Measurements from ENCODE around the gene SLC26A9.
"Not testable (repeated sequence)": the region's sequence is repeated elsewhere in the genome, so short reads cannot be mapped to it uniquely, and the experiment has no call there.

DNA sequence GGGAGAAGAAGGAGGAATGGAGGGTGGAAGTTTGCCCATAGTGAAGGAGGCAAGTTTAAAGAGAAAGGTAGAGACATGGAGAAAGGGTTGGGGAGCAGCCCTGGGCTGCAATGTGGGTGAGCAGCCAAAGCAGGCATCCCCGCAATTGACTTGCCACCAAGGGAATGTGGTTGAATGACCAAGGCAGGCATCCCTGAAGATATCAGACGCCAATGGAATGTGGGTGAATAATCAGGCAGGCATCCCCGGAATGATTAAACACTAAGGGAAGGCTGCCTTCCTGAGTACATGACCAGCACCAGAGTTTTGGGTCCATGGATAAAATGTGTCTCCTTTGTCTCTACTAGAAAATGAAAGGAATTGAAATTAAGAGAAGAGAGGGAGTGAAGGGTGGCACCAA lies 53.5 kb downstream of the SLC26A9 start:
- TF ChIP-seq, protein P1, sequence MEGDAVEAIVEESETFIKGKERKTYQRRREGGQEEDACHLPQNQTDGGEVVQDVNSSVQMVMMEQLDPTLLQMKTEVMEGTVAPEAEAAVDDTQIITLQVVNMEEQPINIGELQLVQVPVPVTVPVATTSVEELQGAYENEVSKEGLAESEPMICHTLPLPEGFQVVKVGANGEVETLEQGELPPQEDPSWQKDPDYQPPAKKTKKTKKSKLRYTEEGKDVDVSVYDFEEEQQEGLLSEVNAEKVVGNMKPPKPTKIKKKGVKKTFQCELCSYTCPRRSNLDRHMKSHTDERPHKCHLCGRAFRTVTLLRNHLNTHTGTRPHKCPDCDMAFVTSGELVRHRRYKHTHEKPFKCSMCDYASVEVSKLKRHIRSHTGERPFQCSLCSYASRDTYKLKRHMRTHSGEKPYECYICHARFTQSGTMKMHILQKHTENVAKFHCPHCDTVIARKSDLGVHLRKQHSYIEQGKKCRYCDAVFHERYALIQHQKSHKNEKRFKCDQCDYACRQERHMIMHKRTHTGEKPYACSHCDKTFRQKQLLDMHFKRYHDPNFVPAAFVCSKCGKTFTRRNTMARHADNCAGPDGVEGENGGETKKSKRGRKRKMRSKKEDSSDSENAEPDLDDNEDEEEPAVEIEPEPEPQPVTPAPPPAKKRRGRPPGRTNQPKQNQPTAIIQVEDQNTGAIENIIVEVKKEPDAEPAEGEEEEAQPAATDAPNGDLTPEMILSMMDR (IDR thresholded peaks at IDR 0.05) = not testable (repeated sequence)
- not testable (repeated sequence) for TF ChIP-seq EZH2 (IDR thresholded peaks at IDR 0.05)
